ENCODE data around the gene CIT.

- TF ChIP-seq CTCF (IDR thresholded peaks at IDR 0.05) (no peak), ZFX (IDR thresholded peaks at IDR 0.05; ENCODE audit: borderline replicate concordance) (no peak)
Measured at GRCh38 chr12:119744900-119745606, 132.1 kb downstream of the CIT start.

Measured in 22Rv1 (cell line).